Measurements from ENCODE around the gene PTPRN2.

Gene PTPRN2

GRCh38 chr7:157557263-157557662 lies 1030.4 kb downstream of the PTPRN2 start:
- no peak for DNase-seq

- no peak for DNase-seq
Observed at GRCh38 chr7:157556642-157556944, 1031.0 kb downstream of the PTPRN2 start.

- no peak for DNase-seq
Observed at GRCh38 chr7:157555944-157556641, 1031.5 kb downstream of the PTPRN2 start.

GRCh38 chr7:157555313-157555712 lies 1032.3 kb downstream of the PTPRN2 start:
- DNase-seq = no peak

- DNase-seq = no peak
Observed at GRCh38 chr7:157554393-157555238, 1033.0 kb downstream of the PTPRN2 start.

- no peak for DNase-seq
Observed at GRCh38 chr7:157553256-157553655, 1034.4 kb downstream of the PTPRN2 start.

GRCh38 chr7:157552295-157552993 lies 1035.2 kb downstream of the PTPRN2 start:
- DNase-seq = no peak

- DNase-seq = no peak
Observed at GRCh38 chr7:157551325-157552070, 1036.1 kb downstream of the PTPRN2 start.

- no peak for DNase-seq
Observed at GRCh38 chr7:157550300-157551275, 1037.0 kb downstream of the PTPRN2 start.

- no peak for DNase-seq
Observed at GRCh38 chr7:157549612-157550299, 1037.9 kb downstream of the PTPRN2 start.

GRCh38 chr7:157548691-157549303 lies 1038.8 kb downstream of the PTPRN2 start:
- DNase-seq = no peak

- no peak for DNase-seq
Observed at GRCh38 chr7:157547611-157548010, 1040.0 kb downstream of the PTPRN2 start.

GRCh38 chr7:157547102-157547501 lies 1040.5 kb downstream of the PTPRN2 start:
- no peak for DNase-seq

- no peak for DNase-seq
Observed at GRCh38 chr7:157545681-157546060, 1042.0 kb downstream of the PTPRN2 start.

- DNase-seq = no peak
Observed at GRCh38 chr7:157544980-157545680, 1042.5 kb downstream of the PTPRN2 start.

GRCh38 chr7:157544226-157544625 lies 1043.4 kb downstream of the PTPRN2 start:
- DNase-seq = no peak

GRCh38 chr7:157543791-157544190 lies 1043.8 kb downstream of the PTPRN2 start:
- no peak for DNase-seq

GRCh38 chr7:157543276-157543675 lies 1044.3 kb downstream of the PTPRN2 start:
- no peak for DNase-seq

GRCh38 chr7:157542068-157543021 lies 1045.3 kb downstream of the PTPRN2 start:
- no peak for DNase-seq
